H1 (cell line): Measurements from ENCODE around the gene WDR31. TPM values are rescaled to one million over a fixed set of nuclear protein-coding genes. Genes with fewer than 3 reads are reported as not detected.

Experiments used
- CTCF ChIA-PET: fragments of 300-600 bp; sonication (Branson Sonifier 250); formaldehyde crosslinking; loops from one replicate; lab custom pipeline; 2021; ENCODE audit not compliant: partially characterized antibody; lab: Charles Lee
- POLR2A ChIA-PET: fragments of 300-600 bp; sonication (Branson Sonifier 250); formaldehyde crosslinking; loops from one replicate; lab custom pipeline; 2021; ENCODE audit warnings: inconsistent platforms; ENCODE audit not compliant: partially characterized antibody; lab: Charles Lee
- DNase-seq, 2 experiments: peaks; one replicate each; pipeline versions ENCODE4 v3.0.0 to v3.0.0-alpha.2; 2010 to 2022; ENCODE audit warnings: low spot score in 2 of 2, low read depth in 1 of 2, mixed read lengths in 1 of 2
- FAIRE-seq: peaks from 2 replicates; lab custom pipeline; 2011; peaks lifted over from hg19 to GRCh38; lab: Jason Lieb, UNC
- H2AFZ ChIP-seq: 2 replicates; pipeline ENCODE4 v1.8.1; 2012; ENCODE audit warnings: low read length, inconsistent platforms
- H2AK5ac ChIP-seq: 2 replicates; pipeline ENCODE4 v1.6.1; 2013; ENCODE audit warnings: low read depth, low read length
- H2BK120ac ChIP-seq: replicated peaks from 2 replicates; pipeline ENCODE3; 2013; ENCODE audit warnings: low read depth, low read length, inconsistent platforms
- H2BK12ac ChIP-seq: 2 replicates; pipeline ENCODE4 v1.6.1; 2013; ENCODE audit warnings: low read depth, low read length
- H2BK15ac ChIP-seq: 2 replicates; pipeline ENCODE4 v1.6.1; 2013; ENCODE audit warnings: low read length
- H2BK20ac ChIP-seq: 2 replicates; pipeline ENCODE4 v1.6.1; 2013; ENCODE audit warnings: low read length
- H2BK5ac ChIP-seq: 2 replicates; pipeline ENCODE4 v1.6.1; 2013; ENCODE audit warnings: low read depth, low read length
- H3K14ac ChIP-seq: 2 replicates; pipeline ENCODE4 v1.6.1; 2013; ENCODE audit warnings: inconsistent platforms; ENCODE audit not compliant: insufficient read length
- H3K18ac ChIP-seq: 2 replicates; pipeline ENCODE4 v1.6.1; 2013; ENCODE audit warnings: low read length; ENCODE audit errors: extremely low read depth
- H3K23ac ChIP-seq: 2 replicates; pipeline ENCODE4 v1.6.1; 2013; ENCODE audit warnings: inconsistent platforms; ENCODE audit not compliant: insufficient read length
- H3K23me2 ChIP-seq: 2 replicates; pipeline ENCODE4 v1.6.1; 2013; ENCODE audit warnings: low read depth, low read length
- H3K27ac ChIP-seq: 2 replicates; pipeline ENCODE4 v1.6.1; 2011; ENCODE audit warnings: low read depth, low read length, inconsistent platforms
- H3K27me3 ChIP-seq, 4 experiments: replicated peaks in 1 of 4; 1 replicate in 1 of 4; 2 replicates in 3 of 4; pipeline versions ENCODE4 v1.6.1 to v1.8.1; 2011 to 2013; ENCODE audit warnings: low read length in 3 of 4, mild to moderate bottlenecking in 3 of 4, inconsistent platforms in 2 of 4, mixed read lengths in 2 of 4, moderate library complexity in 1 of 4; ENCODE audit not compliant: control insufficient read depth in 3 of 4, insufficient read depth in 3 of 4; ENCODE audit errors: extremely low read depth in 1 of 4
- H3K36me3 ChIP-seq, 4 experiments: 2 replicates each; pipeline versions ENCODE4 v1.6.1 to v1.8.1; 2011 to 2013; ENCODE audit warnings: mild to moderate bottlenecking in 4 of 4, low read length in 3 of 4, moderate library complexity in 2 of 4, control low read depth in 1 of 4, inconsistent platforms in 1 of 4; ENCODE audit not compliant: insufficient read depth in 4 of 4, control insufficient read depth in 2 of 4
- H3K4ac ChIP-seq: replicated peaks from 2 replicates; pipeline ENCODE3; 2013; ENCODE audit warnings: low read length, low read depth, mixed read lengths, inconsistent platforms; ENCODE audit not compliant: insufficient read length
- H3K4me1 ChIP-seq, 4 experiments: replicated peaks in 1 of 4; 1 replicate in 1 of 4; 2 replicates in 3 of 4; pipeline versions ENCODE4 v1.6.1 to v1.8.1; 2011 to 2013; ENCODE audit warnings: low read length in 3 of 4, inconsistent platforms in 2 of 4, mixed read lengths in 1 of 4; ENCODE audit not compliant: insufficient read depth in 4 of 4, control insufficient read depth in 3 of 4
- H3K4me2 ChIP-seq, 2 experiments: 2 replicates each; pipeline versions ENCODE4 v1.6.1 to v1.8.1; 2011 to 2013; ENCODE audit warnings: low read depth in 2 of 2, low read length in 2 of 2, control low read depth in 1 of 2, inconsistent platforms in 1 of 2, mild to moderate bottlenecking in 1 of 2; ENCODE audit not compliant: insufficient read depth in 1 of 2
- H3K4me3 ChIP-seq, 4 experiments: fragments of 200-600, 300-600 bp in 1 of 4; sonication (generic), shearing (Covaris generic), sonication (Bioruptor Twin) in 1 of 4; 2 replicates each; pipeline versions ENCODE4 v1.5.1 to v1.8.1; 2011 to 2016; ENCODE audit warnings: low read length in 4 of 4, low read depth in 3 of 4, control low read depth in 2 of 4, inconsistent platforms in 2 of 4, mild to moderate bottlenecking in 2 of 4, mixed read lengths in 1 of 4, moderate library complexity in 1 of 4; ENCODE audit not compliant: insufficient read depth in 2 of 4; ENCODE audit errors: extremely low read depth in 1 of 4
- H3K56ac ChIP-seq: replicated peaks from 2 replicates; pipeline ENCODE3; 2013; ENCODE audit warnings: low read depth, mild to moderate bottlenecking, mixed read lengths, low read length, inconsistent platforms; ENCODE audit not compliant: insufficient read length
- H3K79me1 ChIP-seq: 2 replicates; pipeline ENCODE4 v1.6.1; 2013; ENCODE audit warnings: low read depth, low read length, control low read depth
- H3K79me2 ChIP-seq, 2 experiments: 2 replicates each; pipeline versions ENCODE4 v1.6.1 to v1.8.1; 2012 to 2013; ENCODE audit warnings: low read length in 2 of 2, mild to moderate bottlenecking in 2 of 2, inconsistent platforms in 1 of 2; ENCODE audit not compliant: insufficient read depth in 2 of 2, control insufficient read depth in 1 of 2
- H3K9ac ChIP-seq, 4 experiments: replicated peaks in 1 of 4; 1 replicate in 1 of 4; 2 replicates in 3 of 4; pipeline versions ENCODE4 v1.6.1 to v1.8.1; 2011 to 2013; ENCODE audit warnings: low read depth in 3 of 4, low read length in 3 of 4, control low read depth in 2 of 4, mild to moderate bottlenecking in 2 of 4, moderate library complexity in 2 of 4, inconsistent platforms in 1 of 4; ENCODE audit errors: extremely low read depth in 1 of 4
- H3K9me3 ChIP-seq, 2 experiments: 2 replicates each; pipeline versions ENCODE4 v1.6.1 to v1.8.1; 2012 to 2013; ENCODE audit warnings: mild to moderate bottlenecking in 2 of 2, moderate library complexity in 2 of 2, control low read depth in 1 of 2, inconsistent platforms in 1 of 2, low read depth in 1 of 2, low read length in 1 of 2, mixed read lengths in 1 of 2; ENCODE audit not compliant: insufficient read depth in 2 of 2
- H4K20me1 ChIP-seq, 2 experiments: replicated peaks in 1 of 2; 2 replicates each; pipeline versions ENCODE3 to v1.8.1; 2011 to 2013; ENCODE audit warnings: inconsistent platforms in 2 of 2, low read length in 2 of 2, mild to moderate bottlenecking in 1 of 2; ENCODE audit not compliant: insufficient read depth in 2 of 2, control insufficient read depth in 1 of 2
- H4K5ac ChIP-seq: 2 replicates; pipeline ENCODE4 v1.6.1; 2013; ENCODE audit warnings: low read length, low read depth, mixed read lengths, inconsistent platforms; ENCODE audit not compliant: insufficient read length
- H4K8ac ChIP-seq: 2 replicates; pipeline ENCODE4 v1.8.0; 2013; ENCODE audit warnings: mild to moderate bottlenecking, moderate library complexity, low read length, inconsistent platforms; ENCODE audit not compliant: insufficient read depth; ENCODE audit errors: extremely low read depth
- H4K91ac ChIP-seq: replicated peaks from 2 replicates; pipeline ENCODE3; 2013; ENCODE audit warnings: low read length, mixed read lengths, inconsistent platforms; ENCODE audit not compliant: insufficient read length
- BCL11A ChIP-seq, 2 experiments: IDR thresholded peaks; one replicate each; pipeline ENCODE4 v1.6.1; 2011; ENCODE audit warnings: low read depth in 2 of 2, low read length in 2 of 2, mild to moderate bottlenecking in 2 of 2
- SAP30 ChIP-seq: fragments of 300-600 bp; sonication (generic); IDR thresholded peaks from 2 replicates; pipeline ENCODE4 v1.7.1; 2012; ENCODE audit warnings: low read length, moderate library complexity, mild to moderate bottlenecking, inconsistent platforms; ENCODE audit not compliant: insufficient read depth, insufficient replicate concordance
- TBP ChIP-seq: IDR thresholded peaks from 2 replicates; pipeline ENCODE4 v1.6.1; 2011; ENCODE audit warnings: low read depth, low read length, improper control_type of control experiment
- TCF12 ChIP-seq: IDR thresholded peaks from 2 replicates; pipeline ENCODE4 v1.6.1; 2011; ENCODE audit warnings: low read depth, mild to moderate bottlenecking, low read length
- whole genome bisulfite sequencing, 2 experiments: shearing (Covaris generic) in 1 of 2; methylation state at CpG; one replicate each; pipeline versions ENCODE4 v1.1.6 to v1.1.7; 2013 to 2015; ENCODE audit warnings: low lambda C conversion rate in 2 of 2, mixed read lengths in 2 of 2, inconsistent platforms in 1 of 2, low coverage in 1 of 2, missing lambda C conversion rate in 1 of 2; ENCODE audit not compliant: insufficient replicate concordance in 2 of 2, insufficient coverage in 1 of 2, insufficient read length in 1 of 2; ENCODE audit errors: extremely low coverage in 1 of 2, missing lambda C conversion rate in 1 of 2; 5-methylcytosine and 5-hydroxymethylcytosine counted together
- polyA plus RNA-seq, 7 experiments: library from polyadenylated mRNA; depleted of rRNA in 3 of 7; stranded (reverse) in 5 of 7; unstranded in 2 of 7; fragments of >200 nt in 5 of 7; fragments of 200-250 nt in 2 of 7; gene quantifications; 1 replicate in 5 of 7; 2 replicates in 1 of 7; 4 replicates in 1 of 7; pipeline versions ENCODE4 v1.2.1 to v1.2.3, GENCODE V29; 2011 to 2013; ENCODE audit warnings: missing spikeins in 2 of 7, mixed read lengths in 2 of 7
- total RNA-seq: library from RNA; stranded (reverse); fragmentation: NEBNext Ultra II Directional; extraction: Animal tissue kit (Norgen Biotek cat#: 25700); gene quantifications from 2 replicates; pipeline ENCODE4 v1.2.1, GENCODE V29; 2021

The WDR31 gene
- total and polyA plus RNA-seq, 2 of the 8 experiments (the other 6 are each of a cell fraction or from before 2014, with no cell fraction given): 0.27 to 0.28 TPM

GRCh38 chr9:113307396-113307975 lies 32.6 kb downstream of the WDR31 start:
- WGBS, 2 experiments: 84% methylated on average over 8 of the region's 8 CpGs; no CpG with 5 or more reads in 1 of the 2 experiments
- H4K8ac ChIP-seq: no peak overlapping the region
- no peak overlapping the region for H2BK120ac ChIP-seq
- H3K23me2 ChIP-seq: no peaks in the 10 kb centered on the region
- no peak overlapping the region for H2BK12ac ChIP-seq
- H4K20me1 ChIP-seq: no peaks in the 10 kb centered on the region
- no peak overlapping the region for H2BK15ac ChIP-seq
- no peak overlapping the region for H4K91ac ChIP-seq
- no peak overlapping the region for H3K56ac ChIP-seq
- H3K27me3 ChIP-seq: no peaks in the 10 kb centered on the region; a peak in 1 of 7 replicates
- H3K9me3 ChIP-seq: no peaks in the 10 kb centered on the region
- no peak for DNase-seq
- no peak overlapping the region for H2BK20ac ChIP-seq
- no peak overlapping the region for H3K18ac ChIP-seq
- no peak overlapping the region for H4K5ac ChIP-seq
- FAIRE-seq: no peak
- no peak overlapping the region for H2BK5ac ChIP-seq
- ChIA-PET CTCF (interaction anchor here (1.1 to 1.7 kb wide), 4 partner anchors 12 to 102 kb away, joined by 3 to 19 read pairs (median 3); no protein-coding TSS in a partner anchor), POLR2A (no interaction called here)
- H2AK5ac ChIP-seq: no peak overlapping the region
- H3K79me1 ChIP-seq: no peaks in the 10 kb centered on the region
- H3K14ac ChIP-seq: no peak overlapping the region
- H3K36me3 ChIP-seq: no peaks in the 10 kb centered on the region
- H3K9ac ChIP-seq: no peak overlapping the region
- 0 out of 7 replicates have a peak, but pooled peaks cover 0 to 1% (median 0%) of the 10 kb centered on the region in 4 experiments for H3K4me1 ChIP-seq
- H3K4me3 ChIP-seq: no peak overlapping the region
- H3K79me2 ChIP-seq: no peaks in the 10 kb centered on the region
- TF ChIP-seq SAP30: no peak
- TF ChIP-seq TCF12: no peak
- no peak for TF ChIP-seq TBP
- TF ChIP-seq BCL11A (IDR thresholded peaks at IDR 0.05; ENCODE audit: low read depth in 2 of 2, low read length in 2 of 2): no peak
- no peak overlapping the region for H3K27ac ChIP-seq
- H2AFZ ChIP-seq: no peak overlapping the region
- no peak overlapping the region for H3K4ac ChIP-seq
- no peak overlapping the region for H3K4me2 ChIP-seq
- H3K23ac ChIP-seq: no peak overlapping the region
